Measurements from ENCODE around the gene LHX4. TPM values are rescaled to one million over a fixed set of nuclear protein-coding genes. Genes with fewer than 3 reads are reported as not detected.

The LHX4 gene
- total and polyA plus RNA-seq, 2 of the 13 experiments (the other 11 are each of a cell fraction or from before 2014, with no cell fraction given): 0.03 to 0.07 TPM

- peaks cover 60% of the 10 kb centered on the region for H3K4me1 ChIP-seq (ENCODE audit: insufficient read depth, low read length)
- peak overlapping the region in 2 of 3 experiments; percentile 11 to 65; a peak in 3 of 6 replicates for H3K4me3 ChIP-seq (replicated peaks in 1 of 3; ENCODE audit: insufficient read depth in 1 of 3, low read depth in 2 of 3, low read length in 3 of 3)
- H2AFZ ChIP-seq (ENCODE audit: low read length): no peak overlapping the region
- 74% methylated on average over 7 of the region's 9 CpGs for WGBS (ENCODE audit: low lambda C conversion rate)
- intact Hi-C loops (cut with micrococcal nuclease; ENCODE audit: unreplicated experiment) (loop anchor here (5.0 kb wide), 1 partner anchor 228 kb away; no protein-coding TSS in a partner anchor), in situ Hi-C loops (cut with HindIII; ENCODE audit: extremely low pct_ligation_motif_present, low pct_unique_long_range_greater_than_20kb) (loop anchor here (5.0 kb wide), 2 partner anchors 163 to 223 kb away; no protein-coding TSS in a partner anchor)
- POLR2A ChIA-PET: no interaction called here
- TF ChIP-seq KAT7 (CRISPR knock-in tag; IDR thresholded peaks at IDR 0.05; ENCODE audit: borderline replicate concordance) (0 out of 2 replicates have a peak, but pooled peaks have one; percentile 12), ZFP37 (CRISPR knock-in tag; IDR thresholded peaks at IDR 0.05; ENCODE audit: borderline replicate concordance) (no peak), MTF1 (CRISPR knock-in tag; IDR thresholded peaks at IDR 0.05) (no peak), JUN (CRISPR knock-in tag; IDR thresholded peaks at IDR 0.05) (no peak), ZNF7 (CRISPR knock-in tag; IDR thresholded peaks at IDR 0.05) (no peak), KAT8 (CRISPR knock-in tag; IDR thresholded peaks at IDR 0.05) (no peak), LRRFIP1 (CRISPR knock-in tag; conservative IDR thresholded peaks at IDR 0.05) (no peak), RXRA (CRISPR knock-in tag; IDR thresholded peaks at IDR 0.05) (peak; percentile 5; the same call in 1 of the 2 replicates), POLR2AphosphoS2 (IDR thresholded peaks at IDR 0.05; ENCODE audit: low read depth, low read length) (no peak), ZNF724P (CRISPR knock-in tag; IDR thresholded peaks at IDR 0.05; ENCODE audit: borderline replicate concordance) (peak; percentile 8; the same call in 1 of the 2 replicates)
- peaks cover 2 to 20% of the 10 kb centered on the region in 2 experiments; a peak in 3 of 5 replicates for H3K27me3 ChIP-seq (ENCODE audit: control insufficient read depth in 1 of 2, insufficient read depth in 2 of 2, low read length in 2 of 2)
- BruUV-seq (replicated peaks): no TSS peak
- no peaks in the 10 kb centered on the region for H3K9me3 ChIP-seq (ENCODE audit: low read length)
- no peak overlapping the region for H3K27ac ChIP-seq (ENCODE audit: extremely low read length, insufficient read depth, low read length)
- CTCF ChIA-PET (ENCODE audit: low intra/inter-chr PET ratio, low total read pairs): interaction anchor here (1.3 to 3.2 kb wide), 2 partner anchors 161 to 228 kb away, joined by 4 to 17 read pairs; no protein-coding TSS in a partner anchor
- no peak for DNase-seq (ENCODE audit: low spot score)
- peak overlapping the region; percentile 93 for H3K4me2 ChIP-seq (ENCODE audit: low read depth, low read length)
- no peak for ATAC-seq
- H3K79me2 ChIP-seq (ENCODE audit: insufficient read depth, low read length): no peaks in the 10 kb centered on the region
- no peak for FAIRE-seq
- no peaks in the 10 kb centered on the region for H3K36me3 ChIP-seq (replicated peaks in 1 of 2; ENCODE audit: control insufficient read depth in 1 of 2, insufficient read depth in 2 of 2, low read length in 2 of 2)
- H4K20me1 ChIP-seq (ENCODE audit: insufficient read depth, low read length): no peaks in the 10 kb centered on the region
- no peak overlapping the region; the same call in 1 of the 2 replicates for H3K9ac ChIP-seq (ENCODE audit: insufficient read depth, low read depth, low read length)
Observed at GRCh38 chr1:180254496-180254819, 24.4 kb downstream of the LHX4 start.
